ENCODE measurements around the gene CUBN. TPM values are rescaled to one million over a fixed set of nuclear protein-coding genes. Genes with fewer than 3 reads are reported as not detected.

Gene CUBN
- total RNA-seq, 1 experiment from 2014 or later, result 0.80 TPM

GRCh38 chr10:17113889-17114540, 15.6 kb downstream of the CUBN start:
- H3K4me2 ChIP-seq (ENCODE audit: low read length), result no peak overlapping the region
- CTCF ChIA-PET, result no interaction called here
- H3K9ac ChIP-seq (ENCODE audit: low read length), result no peak overlapping the region

GRCh38 chr10:17113346-17113745, 16.3 kb downstream of the CUBN start:
- peak overlapping the region; percentile 25; the same call in 1 of the 2 replicates for H3K27ac ChIP-seq (ENCODE audit: low read length)
- peak; percentile 25; the same call in 1 of the 2 replicates for ATAC-seq
- BruUV-seq (replicated peaks), result no TSS peak
- TF ChIP-seq CTCF (conservative IDR thresholded peaks at IDR 0.05; ENCODE audit: low read depth, low read length) (no peak), EZH2 (IDR thresholded peaks at IDR 0.05; ENCODE audit: low read length, unreplicated experiment) (no peak), EZH2phosphoT487 (IDR thresholded peaks at IDR 0.05; ENCODE audit: borderline replicate concordance, low read length) (no peak)
- no peak overlapping the region for H3K4me2 ChIP-seq (ENCODE audit: low read length)
- H3K79me2 ChIP-seq (ENCODE audit: low read length), result no peaks in the 10 kb centered on the region
- POLR2A ChIA-PET (ENCODE audit: unreplicated experiment), result no interaction called here
- intact Hi-C loops (cut with micrococcal nuclease), result no loop called here
- no peak overlapping the region for H2AFZ ChIP-seq (ENCODE audit: low read length)
- no peaks in the 10 kb centered on the region for H3F3A ChIP-seq (ENCODE audit: low read length, unreplicated experiment)
- no peaks in the 10 kb centered on the region for H3K36me3 ChIP-seq (ENCODE audit: low read depth, low read length)
- H3K9me3 ChIP-seq (ENCODE audit: low read length), result no peaks in the 10 kb centered on the region
- H3K9ac ChIP-seq (ENCODE audit: low read length), result no peak overlapping the region
- CTCF ChIA-PET, result no interaction called here
- H3K4me3 ChIP-seq (ENCODE audit: low read length), result no peak overlapping the region
- no peaks in the 10 kb centered on the region for H3K27me3 ChIP-seq (ENCODE audit: low read length)
- H3K4me1 ChIP-seq (ENCODE audit: insufficient read depth, low read length), result peaks cover 38% of the 10 kb centered on the region
- DNase-seq, result peak; percentile 74
- no peaks in the 10 kb centered on the region for H4K20me1 ChIP-seq (ENCODE audit: low read length)
- no peaks in the 10 kb centered on the region for H3K9me2 ChIP-seq (replicated peaks; ENCODE audit: low read length)

More at GRCh38 chr10:17113889-17114540, 15.6 kb downstream of the CUBN start:
- ATAC-seq (no peak), DNase-seq (no peak)
- Histone ChIP-seq H2AFZ (ENCODE audit: low read length) (no peak overlapping the region), H3K36me3 (ENCODE audit: low read depth, low read length) (no peaks in the 10 kb centered on the region), H3K9me2 (replicated peaks; ENCODE audit: low read length) (no peaks in the 10 kb centered on the region), H3F3A (ENCODE audit: low read length, unreplicated experiment) (no peaks in the 10 kb centered on the region), H3K27ac (ENCODE audit: low read length) (peak overlapping the region; percentile 96), H3K27me3 (ENCODE audit: low read length) (no peaks in the 10 kb centered on the region), H3K79me2 (ENCODE audit: low read length) (no peaks in the 10 kb centered on the region), H3K4me3 (ENCODE audit: low read length) (no peak overlapping the region), H3K9me3 (ENCODE audit: low read length) (no peaks in the 10 kb centered on the region), H4K20me1 (ENCODE audit: low read length) (no peaks in the 10 kb centered on the region), H3K4me1 (ENCODE audit: insufficient read depth, low read length) (peaks cover 37% of the 10 kb centered on the region)
- TF ChIP-seq EZH2phosphoT487 (IDR thresholded peaks at IDR 0.05; ENCODE audit: borderline replicate concordance, low read length) (no peak), EZH2 (IDR thresholded peaks at IDR 0.05; ENCODE audit: low read length, unreplicated experiment) (no peak), CTCF (conservative IDR thresholded peaks at IDR 0.05; ENCODE audit: low read depth, low read length) (no peak)
- POLR2A ChIA-PET (ENCODE audit: unreplicated experiment), result no interaction called here
- BruUV-seq (replicated peaks), result no TSS peak
- intact Hi-C loops (cut with micrococcal nuclease), result no loop called here

DNA sequence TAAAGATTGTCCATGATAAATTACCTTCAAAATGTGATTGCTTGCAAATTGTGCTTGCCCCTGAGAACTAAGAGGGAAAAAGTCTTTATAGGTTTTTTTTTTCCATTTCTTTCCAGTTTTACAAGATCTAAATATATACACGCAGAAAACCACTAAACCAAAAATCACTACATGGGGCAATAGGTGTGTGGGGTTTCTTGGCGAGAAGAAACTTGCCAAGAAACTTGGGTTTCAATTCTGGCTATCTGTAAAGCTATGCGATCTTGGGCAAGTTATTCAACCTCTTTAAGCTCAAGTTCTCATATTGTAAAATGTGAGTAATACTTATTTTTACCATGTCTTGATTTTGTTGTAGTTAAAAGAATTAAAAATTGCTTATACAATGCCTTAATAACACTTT, 17.0 kb downstream of the CUBN start:
- H3K4me2 ChIP-seq (ENCODE audit: low read length), result no peak overlapping the region
- H3K36me3 ChIP-seq (ENCODE audit: low read depth, low read length), result no peaks in the 10 kb centered on the region
- no peak overlapping the region for H3K4me3 ChIP-seq (ENCODE audit: low read length)
- no peaks in the 10 kb centered on the region for H3F3A ChIP-seq (ENCODE audit: low read length, unreplicated experiment)
- intact Hi-C loops (cut with micrococcal nuclease), result no loop called here
- POLR2A ChIA-PET (ENCODE audit: unreplicated experiment), result no interaction called here
- no peak for ATAC-seq
- H3K27ac ChIP-seq (ENCODE audit: low read length), result no peak overlapping the region
- peaks cover 38% of the 10 kb centered on the region for H3K4me1 ChIP-seq (ENCODE audit: insufficient read depth, low read length)
- BruUV-seq (replicated peaks), result no TSS peak
- CTCF ChIA-PET, result no interaction called here
- no peaks in the 10 kb centered on the region for H3K79me2 ChIP-seq (ENCODE audit: low read length)
- H3K9ac ChIP-seq (ENCODE audit: low read length), result no peak overlapping the region
- no peaks in the 10 kb centered on the region for H4K20me1 ChIP-seq (ENCODE audit: low read length)
- no peak for TF ChIP-seq EZH2 (IDR thresholded peaks at IDR 0.05; ENCODE audit: low read length, unreplicated experiment)
- TF ChIP-seq EZH2phosphoT487 (IDR thresholded peaks at IDR 0.05; ENCODE audit: borderline replicate concordance, low read length), result no peak
- TF ChIP-seq CTCF (conservative IDR thresholded peaks at IDR 0.05; ENCODE audit: low read depth, low read length), result no peak
- no peak overlapping the region for H2AFZ ChIP-seq (ENCODE audit: low read length)
- H3K9me2 ChIP-seq (replicated peaks; ENCODE audit: low read length), result no peaks in the 10 kb centered on the region
- DNase-seq, result no peak
- no peaks in the 10 kb centered on the region for H3K27me3 ChIP-seq (ENCODE audit: low read length)
- no peaks in the 10 kb centered on the region for H3K9me3 ChIP-seq (ENCODE audit: low read length)
